ENCODE results near the gene MIGA2. TPM values are rescaled to one million over a fixed set of nuclear protein-coding genes. Genes with fewer than 3 reads are reported as not detected.

Gene MIGA2
- total and polyA plus RNA-seq, 7 donors = 8.4 to 18.1 (median 13.7) TPM

- intact Hi-C loops (cut with DNase I) = loop anchor here (5.0 kb wide), 2 partner anchors 80 to 145 kb away; partner anchors contain the start of genes DOLK (in 1 of the 2), KYAT1 (in 1 of the 2), LRRC8A (in 1 of the 2) and NUP188 (in 1 of the 2)
- H3K27ac ChIP-seq = peak overlapping the region; percentile 88
Measured at GRCh38 chr9:129027224-129027684, 9.2 kb upstream of the MIGA2 start.

GRCh38 chr9:129027685-129028191 is 8.7 kb upstream of the MIGA2 start:
- 1 to 2% (median 1%) methylated on average over 29 to 47 of the region's 47 CpGs for WGBS, 3 donors

More at GRCh38 chr9:129027224-129027684, 9.2 kb upstream of the MIGA2 start:
- peak overlapping the region; percentile 92 for H3K4me3 ChIP-seq
- DNase-seq (no peak), ATAC-seq (no peak)
- H3K36me3 ChIP-seq (ENCODE audit: insufficient read depth in 1 of 2, low read depth in 1 of 2) = no peaks in the 10 kb centered on the region
- WGBS, 3 donors = 19 to 25% (median 21%) methylated on average over 9 of the region's 9 CpGs
- H3K27me3 ChIP-seq (ENCODE audit: insufficient read depth in 3 of 3, low read length in 2 of 3) = no peaks in the 10 kb centered on the region
- TF ChIP-seq CTCF (IDR thresholded peaks at IDR 0.05) = no peak
- no peaks in the 10 kb centered on the region for H3K9me3 ChIP-seq
- H3K4me1 ChIP-seq = peaks cover 31% of the 10 kb centered on the region

GRCh38 chr9:129028192-129028966 is 8.0 kb upstream of the MIGA2 start, which contains the start of gene SH3GLB2:
SH3GLB2 (minus strand) TSS chr9:129028331; CDS start chr9:129028154, 177 bp downstream.
- H3K27ac ChIP-seq = peak within 1 kb of the TSS; percentile 88
- DNase-seq = peak; percentile 93 to 98
- H3K9me3 ChIP-seq = no peaks in the 10 kb centered on the region
- peak; percentile 88 to 93 (median 90) for ATAC-seq
- 2 to 7% (median 4%) methylated on average over 20 to 60 of the region's 60 CpGs for WGBS, 3 donors
- no peaks in the 10 kb centered on the region for H3K27me3 ChIP-seq (ENCODE audit: insufficient read depth in 3 of 3, low read length in 2 of 3)
- H3K36me3 ChIP-seq (ENCODE audit: insufficient read depth in 1 of 2, low read depth in 1 of 2) = no peaks in the 10 kb centered on the region
- peak within 1 kb of the TSS; percentile 92 for H3K4me3 ChIP-seq
- intact Hi-C loops (cut with DNase I) = loop anchor here (5.0 kb wide), 2 partner anchors 81 to 146 kb away; partner anchors contain the start of genes DOLK (in 1 of the 2), KYAT1 (in 1 of the 2), LRRC8A (in 1 of the 2) and NUP188 (in 1 of the 2)
- TF ChIP-seq CTCF (IDR thresholded peaks at IDR 0.05) = peak; percentile 91
- H3K4me1 ChIP-seq = peaks cover 20% of the 10 kb centered on the region

More at GRCh38 chr9:129027685-129028191, 8.7 kb upstream of the MIGA2 start:
- Histone ChIP-seq H3K27me3 (ENCODE audit: insufficient read depth in 3 of 3, low read length in 2 of 3) (no peaks in the 10 kb centered on the region), H3K9me3 (no peaks in the 10 kb centered on the region), H3K4me3 (peak overlapping the region; percentile 92), H3K4me1 (peaks cover 26% of the 10 kb centered on the region), H3K36me3 (ENCODE audit: insufficient read depth in 1 of 2, low read depth in 1 of 2) (no peaks in the 10 kb centered on the region), H3K27ac (peak overlapping the region; percentile 88)
- ATAC-seq = peak in 2 of 4 donors; percentile 7 to 9
- intact Hi-C loops (cut with DNase I) = loop anchor here (5.0 kb wide), 2 partner anchors 80 to 145 kb away; partner anchors contain the start of genes DOLK (in 1 of the 2), KYAT1 (in 1 of the 2), LRRC8A (in 1 of the 2) and NUP188 (in 1 of the 2)
- no peak for TF ChIP-seq CTCF (IDR thresholded peaks at IDR 0.05)
- no peak for DNase-seq

- Histone ChIP-seq H3K4me3 (no peak overlapping the region), H3K36me3 (ENCODE audit: insufficient read depth in 1 of 2, low read depth in 1 of 2) (no peaks in the 10 kb centered on the region), H3K27me3 (ENCODE audit: insufficient read depth in 3 of 3, low read length in 2 of 3) (no peaks in the 10 kb centered on the region), H3K9me3 (no peaks in the 10 kb centered on the region), H3K27ac (no peak overlapping the region), H3K4me1 (peaks cover 20% of the 10 kb centered on the region)
- TF ChIP-seq CTCF (IDR thresholded peaks at IDR 0.05) = no peak
- no peak for ATAC-seq
- no peak for DNase-seq
- intact Hi-C loops (cut with DNase I) = no loop called here
Measured at GRCh38 chr9:129030191-129030590, 6.2 kb upstream of the MIGA2 start.
